Measurements from ENCODE around the gene NRXN2.

NRXN2 gene

GRCh38 chr11:64758330-64759079 is 35.5 kb upstream of the NRXN2 start:
- no peak for DNase-seq

GRCh38 chr11:64757549-64758329 is 34.7 kb upstream of the NRXN2 start:
- no peak for DNase-seq

GRCh38 chr11:64755681-64756361 is 32.8 kb upstream of the NRXN2 start:
- DNase-seq, result no peak

GRCh38 chr11:64754919-64755662 is 32.1 kb upstream of the NRXN2 start:
- no peak for DNase-seq

GRCh38 chr11:64754124-64754918 is 31.3 kb upstream of the NRXN2 start:
- DNase-seq, result no peak

GRCh38 chr11:64753380-64754123 is 30.6 kb upstream of the NRXN2 start:
- no peak for DNase-seq

GRCh38 chr11:64753019-64753379 is 30.0 kb upstream of the NRXN2 start:
- no peak for DNase-seq

- no peak for DNase-seq
Measured at GRCh38 chr11:64752175-64752970, 29.4 kb upstream of the NRXN2 start.

GRCh38 chr11:64751580-64751979 is 28.6 kb upstream of the NRXN2 start:
- DNase-seq, result no peak

- no peak for DNase-seq
Measured at GRCh38 chr11:64751136-64751535, 28.1 kb upstream of the NRXN2 start.

- no peak for DNase-seq
Measured at GRCh38 chr11:64750361-64751054, 27.5 kb upstream of the NRXN2 start.

GRCh38 chr11:64747961-64748665 is 25.1 kb upstream of the NRXN2 start:
- DNase-seq, result no peak

GRCh38 chr11:64746486-64746885 is 23.5 kb upstream of the NRXN2 start:
- no peak for DNase-seq

- DNase-seq, result no peak
Measured at GRCh38 chr11:64745521-64746328, 22.7 kb upstream of the NRXN2 start.

- no peak for DNase-seq
Measured at GRCh38 chr11:64745189-64745520, 22.2 kb upstream of the NRXN2 start.

- no peak for DNase-seq
Measured at GRCh38 chr11:64744544-64745188, 21.7 kb upstream of the NRXN2 start.

GRCh38 chr11:64743591-64744543 is 20.9 kb upstream of the NRXN2 start, which contains the start of gene RASGRP2:
Gene RASGRP2 (minus strand): TSS chr11:64744142. CDS start chr11:64742866, 1,276 bp downstream.
- no peak for DNase-seq
